Middle frontal gyrus (tissue), 1 donor: ENCODE results near the gene BRAF.
"Not testable (repeated sequence)": the region's sequence is repeated elsewhere in the genome, so short reads cannot be mapped to it uniquely, and the experiment has no call there.

Experiments
- DNase-seq: peaks from one replicate; pipeline ENCODE4 v3.0.0-alpha.2; 2015; ENCODE audit warnings: low spot score; ENCODE audit errors: extremely low spot score

The BRAF gene

GRCh38 chr7:140774371-140774770, 150.4 kb downstream of the BRAF start:
- DNase-seq, result no peak

GRCh38 chr7:140773104-140773503, 151.6 kb downstream of the BRAF start:
- DNase-seq, result no peak

DNA sequence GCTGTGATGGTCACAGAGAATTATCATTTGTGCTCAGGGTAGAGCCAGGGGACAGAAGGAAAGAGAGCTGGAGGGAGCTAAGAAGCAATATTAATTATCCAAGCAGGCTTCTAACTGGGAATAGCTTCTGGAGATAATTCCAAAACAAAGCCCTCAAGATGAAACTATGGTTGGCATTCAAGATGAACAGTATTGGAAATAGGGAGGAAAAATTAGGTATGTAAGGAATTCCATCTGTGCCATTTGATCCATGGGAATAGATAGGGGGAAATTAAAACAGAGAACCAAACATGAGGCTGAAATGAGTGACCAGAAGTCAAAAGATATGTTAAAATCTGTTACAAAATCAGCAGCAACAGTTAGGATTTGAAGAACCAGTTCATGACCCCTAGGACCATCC, 152.9 kb downstream of the BRAF start:
- no peak for DNase-seq

DNA sequence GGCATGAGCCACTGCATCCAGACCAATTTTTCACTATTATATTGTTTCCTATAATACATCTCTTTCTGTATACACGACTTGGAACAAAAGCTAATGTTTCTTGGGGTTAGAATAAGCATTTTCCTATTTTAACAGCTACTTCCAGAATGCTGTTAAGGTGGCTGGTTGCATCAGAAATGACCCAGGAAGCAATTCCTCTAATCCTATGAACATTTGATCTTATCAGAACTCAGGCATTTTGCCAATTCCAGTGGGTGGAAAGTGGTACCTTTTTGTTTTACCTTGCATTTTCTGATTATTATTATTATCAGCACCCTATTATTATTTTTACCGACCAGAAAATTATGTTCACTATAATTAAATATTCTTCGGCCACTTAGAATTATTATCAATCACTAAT, 154.9 kb downstream of the BRAF start:
- DNase-seq, result no peak

- no peak for DNase-seq
These were observed 157.3 kb downstream of the BRAF start for GRCh38 chr7:140767418-140767817.

GRCh38 chr7:140765441-140765840, 159.3 kb downstream of the BRAF start:
- not testable (repeated sequence) for DNase-seq

GRCh38 chr7:140763166-140763565, 161.6 kb downstream of the BRAF start:
- DNase-seq, result not testable (repeated sequence)

DNA sequence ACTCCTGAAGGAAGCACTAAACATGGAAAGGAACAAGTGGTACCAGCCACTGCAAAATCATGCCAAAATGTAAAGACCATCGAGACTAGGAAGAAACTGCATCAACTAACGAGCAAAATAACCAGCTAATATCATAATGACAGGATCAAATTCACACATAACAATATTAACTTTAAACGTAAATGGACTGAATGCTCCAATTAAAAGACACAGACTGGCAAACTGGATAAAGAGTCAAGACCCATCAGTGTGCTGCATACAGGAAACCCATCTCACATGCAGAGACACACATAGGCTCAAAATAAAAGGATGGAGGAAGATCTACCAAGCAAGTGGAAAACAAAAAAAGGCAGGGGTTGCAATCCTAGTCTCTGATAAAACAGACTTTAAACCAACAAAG, 163.4 kb downstream of the BRAF start:
- not testable (repeated sequence) for DNase-seq

GRCh38 chr7:140754506-140754905, 170.2 kb downstream of the BRAF start:
- no peak for DNase-seq

DNA sequence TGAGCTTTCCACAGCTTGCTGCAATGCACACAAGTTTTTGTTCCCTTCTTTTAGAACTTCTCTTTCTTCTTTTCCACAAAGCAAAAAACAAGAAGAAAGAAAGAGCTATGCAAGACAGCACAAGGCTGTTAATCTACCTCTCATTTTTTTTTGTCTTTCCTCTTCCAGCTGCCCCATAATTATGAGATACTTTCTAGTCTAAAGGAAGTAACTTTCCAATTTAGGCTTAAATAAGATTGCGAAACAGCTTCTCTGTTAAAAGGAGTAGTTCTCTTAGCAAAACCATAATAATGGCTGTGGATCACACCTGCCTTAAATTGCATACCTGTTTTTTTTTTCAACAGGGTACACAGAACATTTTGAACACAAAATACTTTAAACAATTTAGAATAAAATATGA, 172.2 kb downstream of the BRAF start:
- DNase-seq, result no peak

DNA sequence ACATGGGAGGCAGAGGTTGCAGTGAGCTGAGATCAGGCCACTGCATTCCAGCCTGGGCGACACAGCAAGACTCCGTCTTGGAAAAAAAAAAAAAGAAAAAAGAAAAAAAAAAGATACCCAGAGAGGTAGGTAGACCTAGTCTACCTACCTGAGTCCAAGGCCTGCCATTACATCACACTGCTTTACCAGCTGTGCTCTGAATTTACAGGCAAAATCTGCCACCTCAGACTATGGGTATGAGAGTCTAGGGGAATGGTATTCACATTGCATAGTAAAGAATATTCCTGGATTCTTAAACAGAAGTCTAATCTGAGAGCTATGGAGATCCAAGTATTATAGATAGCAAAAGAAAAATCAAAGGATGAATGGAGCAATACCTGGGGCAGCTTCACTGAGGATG, 178.0 kb downstream of the BRAF start:
- no peak for DNase-seq

DNA sequence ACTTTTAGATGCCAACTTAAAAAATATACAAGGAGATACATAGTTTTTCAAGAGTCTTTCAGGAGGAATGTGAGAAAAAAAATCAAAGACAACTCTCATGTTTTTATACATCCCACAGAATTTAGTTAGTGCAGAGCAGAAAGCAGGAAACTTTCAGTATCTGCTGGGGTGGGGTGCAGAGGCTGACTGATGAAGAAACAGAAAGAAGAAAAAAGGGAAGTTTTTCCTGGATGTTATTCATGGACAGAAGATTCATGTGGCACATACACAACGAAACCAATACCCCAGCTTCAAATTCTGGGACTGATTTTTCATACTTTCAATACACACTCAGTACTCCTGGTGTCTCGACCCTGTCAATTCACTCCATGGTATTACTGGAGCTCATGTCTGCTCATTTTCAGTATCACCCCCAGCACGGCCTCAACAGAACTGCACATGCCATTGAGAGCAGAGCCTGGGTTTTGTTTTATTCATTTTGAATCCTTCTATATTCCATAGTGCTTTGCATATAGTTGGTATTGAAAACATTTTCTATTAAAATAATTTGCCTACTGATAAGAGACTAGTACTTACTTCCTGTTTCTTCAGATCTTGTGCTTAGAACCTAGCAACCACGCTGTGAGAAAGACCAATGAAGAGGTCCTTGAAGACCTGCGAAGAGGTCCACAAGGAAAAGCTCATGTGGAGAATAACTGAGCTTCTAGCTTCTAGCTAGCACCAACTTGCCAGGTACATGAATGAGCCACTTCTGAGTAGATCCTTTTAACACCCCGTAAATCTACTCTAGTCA, 179.3 kb downstream of the BRAF start:
- no peak for DNase-seq

DNA sequence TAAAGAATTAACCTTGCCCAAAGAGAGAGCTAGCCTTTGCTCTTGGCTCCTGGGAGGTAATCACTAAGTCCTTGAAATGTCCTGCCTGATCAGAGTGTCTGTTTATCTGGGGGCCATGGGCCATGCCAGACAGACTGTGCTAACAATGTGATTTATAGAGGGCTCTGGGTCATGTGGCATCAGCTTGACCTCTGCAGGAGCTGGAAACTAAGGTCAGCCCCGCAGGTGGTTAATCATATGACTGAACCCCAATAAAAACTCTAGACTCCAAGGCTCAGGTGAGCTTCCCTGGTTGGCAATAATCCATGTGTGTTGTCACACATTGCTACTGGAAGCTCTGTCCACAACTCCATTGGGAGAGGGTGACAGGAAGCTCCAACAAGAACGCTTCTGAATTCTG, 180.7 kb downstream of the BRAF start:
- DNase-seq, result no peak

GRCh38 chr7:140743255-140743654, 181.5 kb downstream of the BRAF start:
- not testable (repeated sequence) for DNase-seq

GRCh38 chr7:140738280-140738679, 186.4 kb downstream of the BRAF start:
- no peak for DNase-seq

- DNase-seq, result no peak
These were observed 190.0 kb downstream of the BRAF start for GRCh38 chr7:140734729-140735128.

DNA sequence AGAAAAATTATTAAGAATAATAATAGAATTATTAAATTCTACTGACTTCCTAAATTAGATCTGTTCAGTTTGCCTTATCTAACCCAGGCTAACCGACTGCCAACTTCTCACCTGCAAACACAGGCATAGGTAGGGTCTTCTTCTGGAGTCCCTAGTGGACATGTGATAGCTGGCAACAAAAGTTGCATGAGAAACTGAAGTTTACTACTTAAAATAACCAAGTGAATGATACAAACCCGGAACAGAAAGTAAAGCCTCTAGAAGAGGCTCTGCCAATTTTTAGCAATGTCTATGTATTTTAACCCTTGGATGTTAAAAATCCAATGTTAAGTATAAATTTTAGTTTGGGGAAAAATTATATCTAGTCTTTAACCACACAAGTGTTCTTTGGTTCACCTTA, 190.6 kb downstream of the BRAF start:
- no peak for DNase-seq

DNA sequence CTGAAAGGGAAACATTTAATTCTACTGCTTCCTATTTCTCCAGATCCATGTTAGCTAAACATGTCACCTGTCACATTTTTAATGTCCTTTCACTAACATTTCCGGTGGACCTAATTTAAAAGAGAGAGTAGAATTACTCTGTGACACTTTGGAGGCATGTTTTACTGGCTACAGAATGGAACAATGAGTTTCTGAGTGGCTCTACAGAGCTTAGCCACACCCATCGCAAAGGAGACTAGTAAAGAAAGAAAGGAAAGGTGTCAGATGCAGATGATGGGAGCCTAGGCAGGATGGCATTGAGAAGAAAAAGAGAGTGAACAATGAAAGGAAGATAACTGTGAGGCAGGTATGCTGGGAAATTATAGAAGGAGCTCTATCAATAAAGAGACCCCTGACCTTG, 192.3 kb downstream of the BRAF start:
- no peak for DNase-seq

DNA sequence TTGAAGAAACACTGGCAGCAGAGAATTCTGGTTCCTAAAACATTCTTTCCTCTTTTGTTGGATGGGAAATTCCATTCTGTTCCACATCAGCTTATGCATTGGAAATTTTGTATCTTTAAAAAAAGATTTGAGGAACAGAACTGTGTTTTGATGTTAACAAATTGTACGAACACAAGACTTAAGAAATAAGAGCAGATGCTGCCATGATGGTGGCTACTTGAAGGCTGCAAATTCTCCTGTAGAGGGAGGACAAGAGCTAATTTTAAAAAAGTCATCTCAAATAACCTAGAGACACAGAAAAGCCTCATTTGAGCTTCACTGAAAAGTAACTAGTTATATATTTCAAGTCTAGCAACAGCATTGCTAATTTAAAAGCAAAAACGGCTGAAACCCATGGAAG, 198.4 kb downstream of the BRAF start:
- DNase-seq, result no peak

- DNase-seq, result no peak
These were observed 200.0 kb downstream of the BRAF start for GRCh38 chr7:140724706-140725105.

- DNase-seq, result no peak
These were observed 201.2 kb downstream of the BRAF start for GRCh38 chr7:140723574-140723973.

DNA sequence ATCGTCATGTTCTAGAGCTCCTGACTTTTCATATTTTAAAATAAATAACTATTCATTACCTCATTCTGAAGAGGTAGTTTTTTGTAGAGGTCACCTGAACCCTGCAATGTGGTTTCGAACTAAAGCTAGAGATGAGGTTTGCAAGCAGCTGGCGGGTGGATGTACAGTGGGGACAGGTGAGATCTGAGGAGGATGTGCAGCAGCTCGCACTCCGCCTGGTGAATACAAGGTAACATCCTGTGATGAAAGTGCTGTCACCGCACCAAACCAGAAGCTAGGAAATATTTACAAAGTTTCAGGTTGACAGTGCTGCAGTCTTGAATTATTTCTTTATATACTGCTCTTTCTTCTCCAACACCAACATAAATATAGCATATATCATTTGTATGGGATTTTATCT, 201.7 kb downstream of the BRAF start:
- no peak for DNase-seq

GRCh38 chr7:140722254-140722653, 202.5 kb downstream of the BRAF start:
- DNase-seq, result no peak

DNA sequence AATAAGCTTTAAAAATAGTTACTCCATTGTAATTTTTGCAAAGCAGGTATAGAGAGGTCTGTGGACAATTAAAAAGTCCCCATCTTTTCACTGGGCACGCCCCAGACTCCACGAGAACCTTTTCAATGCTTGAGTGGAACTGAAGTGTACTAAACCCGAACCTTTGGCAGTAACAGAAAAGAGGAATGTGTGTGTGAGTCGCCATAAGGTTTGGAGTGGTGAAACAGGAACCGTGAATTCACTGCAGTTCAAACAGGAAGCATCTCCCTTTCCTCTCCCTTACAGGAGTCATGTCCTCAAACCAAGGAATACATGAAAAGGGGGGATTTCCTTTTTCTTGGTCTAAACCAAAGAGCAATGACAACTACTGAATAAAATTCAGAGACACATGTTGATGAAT, 205.0 kb downstream of the BRAF start:
- DNase-seq, result no peak
